Femur (tissue), 1 donor: ENCODE measurements around the gene IRAK2.
A peak's percentile ranks its signal among the peaks of the same experiment; 100 is the strongest.

Experiments
- DNase-seq: peaks from one replicate; pipeline ENCODE4 v3.0.0-alpha.2; 2017

IRAK2 gene

DNA sequence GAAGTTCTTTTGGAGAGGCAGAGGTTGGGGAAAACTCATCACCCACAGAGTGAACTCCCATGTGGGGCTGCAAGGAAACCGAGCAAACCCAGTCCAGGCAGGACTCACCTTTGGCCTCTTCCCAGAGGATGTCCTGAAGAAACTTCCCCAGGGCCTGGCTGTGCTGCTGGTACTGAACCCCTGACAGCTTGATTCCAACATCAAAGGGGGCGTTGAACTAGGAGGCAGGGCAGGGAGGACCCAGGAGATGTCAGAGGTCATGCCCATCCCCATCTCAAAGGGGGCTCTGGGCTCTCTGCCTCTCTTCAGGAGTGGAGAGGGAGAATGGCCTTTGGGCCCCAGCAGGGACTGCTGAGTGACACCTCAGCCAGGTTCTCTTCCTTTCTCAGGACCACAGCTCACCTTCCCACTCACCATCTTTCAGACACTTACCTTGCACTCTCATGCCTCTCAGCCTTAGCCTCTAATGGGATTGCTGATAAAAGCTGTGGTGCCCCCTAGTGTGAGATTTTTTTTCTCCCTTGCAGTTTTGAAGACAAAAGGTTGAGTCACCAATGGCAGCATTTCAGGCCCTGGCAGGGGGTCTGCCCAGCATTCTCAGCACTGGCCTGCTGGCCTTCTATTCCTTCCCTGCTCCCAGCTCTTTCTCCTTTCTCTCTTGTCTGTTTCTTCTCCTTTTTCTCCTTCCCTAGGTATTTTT, 122.0 kb downstream of the IRAK2 start:
- peak; percentile 48 for DNase-seq

- DNase-seq, result no peak
These were observed 123.3 kb downstream of the IRAK2 start for GRCh38 chr3:10287936-10288574.

DNA sequence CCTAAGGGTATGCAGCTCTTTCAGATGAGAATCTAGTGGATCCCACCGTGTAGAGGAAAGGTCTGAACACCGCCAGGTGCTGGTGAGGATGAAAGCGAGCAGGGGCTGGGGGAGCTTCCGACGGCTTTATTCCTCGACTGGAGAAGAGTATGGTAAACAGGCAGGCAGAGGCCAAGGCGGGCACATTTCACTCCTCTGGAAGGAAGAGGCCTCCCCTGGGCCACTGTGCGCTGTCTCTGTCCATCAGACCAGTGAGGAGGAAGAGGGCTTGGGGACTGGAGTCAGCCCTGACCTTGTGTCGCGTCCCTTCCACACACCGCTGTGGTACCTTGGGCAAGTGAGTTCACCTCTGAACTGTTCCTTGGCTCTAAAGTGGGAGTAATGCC, 123.8 kb downstream of the IRAK2 start:
- no peak for DNase-seq

- DNase-seq, result no peak
These were observed 124.4 kb downstream of the IRAK2 start for GRCh38 chr3:10289077-10289476.

DNA sequence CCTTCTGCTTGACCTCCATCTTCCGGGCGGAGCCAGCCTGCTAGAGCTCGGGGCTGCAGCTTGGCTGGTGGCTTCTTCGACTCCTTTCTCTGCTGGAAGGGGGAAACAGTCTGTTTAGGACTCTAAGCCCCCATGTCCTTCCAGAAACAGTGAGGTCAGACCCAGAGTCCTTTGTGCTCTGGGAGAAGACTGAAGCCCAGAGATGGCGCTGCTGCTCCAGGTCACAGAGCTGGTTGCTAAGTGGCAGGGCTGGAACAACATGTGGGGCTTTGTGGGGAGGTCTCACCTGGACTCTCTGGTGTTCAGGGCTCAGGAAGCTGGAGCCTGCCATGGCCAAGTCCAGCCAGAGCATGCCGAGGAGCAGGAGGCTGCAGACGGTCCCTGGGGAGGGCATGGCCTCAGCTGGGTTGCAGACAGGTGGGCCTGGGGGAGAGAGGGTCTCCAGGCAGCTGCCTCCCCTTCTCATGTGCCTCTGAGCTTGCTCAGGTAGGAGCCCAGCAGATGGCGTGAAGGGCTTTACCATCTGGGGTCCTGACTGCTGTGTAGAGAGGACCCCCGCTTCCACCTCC, 125.2 kb downstream of the IRAK2 start:
- no peak for DNase-seq

GRCh38 chr3:10290481-10291176, 125.9 kb downstream of the IRAK2 start:
- DNase-seq, result no peak

DNA sequence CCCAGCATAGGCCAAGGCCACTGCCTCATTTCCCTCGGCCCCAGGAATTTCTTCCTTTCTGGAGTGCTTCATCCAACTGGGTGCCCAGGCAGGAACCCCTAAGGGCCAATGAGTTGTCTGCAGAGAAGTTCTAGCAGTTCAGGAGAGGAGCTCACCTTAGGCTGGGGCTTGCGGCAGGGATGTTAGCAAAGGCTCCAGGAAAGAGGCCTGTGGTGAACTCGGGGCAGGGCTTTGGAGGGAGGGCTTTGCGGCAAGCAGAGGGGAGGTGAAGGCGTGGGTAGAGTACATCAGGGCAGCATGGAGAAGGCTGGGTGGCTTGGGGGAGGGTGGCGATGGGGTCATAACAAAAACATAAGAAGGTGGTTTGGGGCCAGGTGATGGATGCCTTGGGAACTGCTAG, 126.9 kb downstream of the IRAK2 start:
- DNase-seq, result no peak

DNA sequence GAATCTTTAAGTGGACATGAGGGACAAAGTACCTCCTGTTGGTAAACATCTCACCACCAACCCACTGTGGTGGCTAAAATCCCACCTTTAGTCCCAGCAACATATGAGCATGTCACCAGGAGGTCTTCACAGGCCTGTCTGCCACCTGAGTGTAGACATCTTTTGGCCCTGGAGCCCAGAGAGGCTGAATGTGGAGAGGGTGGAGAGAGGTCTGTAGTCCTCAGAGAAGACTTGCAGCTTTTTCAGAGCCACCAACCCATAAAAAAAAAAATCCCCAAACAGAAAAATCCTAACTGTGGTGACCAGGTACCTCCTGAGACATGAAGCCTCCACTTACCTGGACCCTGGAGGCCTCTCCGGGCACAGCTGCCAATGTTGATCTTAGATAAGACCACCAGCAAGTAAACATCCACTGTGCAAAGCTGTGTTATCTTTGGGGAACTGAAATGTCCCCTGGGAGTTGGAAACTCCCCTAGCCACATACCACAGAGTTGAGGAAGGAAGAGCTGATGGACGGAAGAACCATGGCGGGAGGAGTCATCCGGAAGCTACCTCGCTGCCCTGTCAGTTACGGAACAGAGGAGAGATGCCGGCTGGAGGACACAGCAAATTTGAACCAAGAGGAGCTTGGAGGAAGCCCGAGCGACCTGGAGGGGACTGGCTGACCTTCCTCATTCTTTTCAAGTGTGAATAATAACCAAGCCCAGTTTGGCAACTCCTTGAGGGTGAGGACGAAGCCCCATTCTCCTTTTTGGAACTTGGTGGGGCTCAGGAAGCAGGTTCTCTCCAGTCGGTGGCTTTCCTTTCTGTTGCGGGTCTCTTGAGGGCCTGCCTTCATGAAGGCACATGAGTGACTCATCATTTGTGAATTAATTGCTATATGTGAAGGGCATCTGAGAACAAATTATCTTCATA, 128.0 kb downstream of the IRAK2 start, which contains the start of gene GHRL:
Gene GHRL (minus strand): TSS at position 443 of the 915 bp plus-strand sequence. CDS start 2,767 bp downstream, outside the sequence.
- DNase-seq, result peak; percentile 51
